Pancreas (tissue), 10 donors: ENCODE measurements around the gene MRM2. TPM values are rescaled to one million over a fixed set of nuclear protein-coding genes. Genes with fewer than 3 reads are reported as not detected.
A peak's percentile ranks its signal among the peaks of the same experiment; 100 is the strongest.

Experiments
- ATAC-seq, 4 donors: fragments of 200-7000 bp; cut with Tn5 transposase; one replicate each; pipeline versions ENCODE4 v1.8.0 to v1.9.1; 2020; ENCODE audit warnings: mild to moderate bottlenecking in 4 of 4, moderate library complexity in 4 of 4
- DNase-seq, 6 donors: peaks; one replicate each; pipeline ENCODE4 v3.0.0-alpha.2; 2020
- FAIRE-seq: peaks from 2 replicates; lab custom pipeline; 2012; peaks lifted over from hg19 to GRCh38; lab: Jason Lieb, UNC
- H3K27ac ChIP-seq, 4 donors: fragments of 200-600 bp; sonication (generic); 1 replicate in 3 of 4; 2 replicates in 1 of 4; pipeline versions ENCODE4 v1.5.0 to v1.8.0; 2020
- H3K27me3 ChIP-seq, 4 donors: fragments of 200-600 bp; one replicate each; pipeline ENCODE4 v1.8.0; 2021
- H3K36me3 ChIP-seq, 3 donors: fragments of 200-600 bp; sonication (generic) in 1 of 3; one replicate each; pipeline versions ENCODE4 v1.5.0 to v1.8.0; 2020 to 2021
- H3K4me1 ChIP-seq, 3 donors: fragments of 200-600 bp; one replicate each; pipeline ENCODE4 v1.8.0; 2021
- H3K4me3 ChIP-seq, 4 donors: fragments of 200-600 bp; sonication (generic) in 2 of 4; one replicate each; pipeline versions ENCODE4 v1.5.0 to v1.8.0; 2020 to 2021
- H3K9me3 ChIP-seq, 4 donors: fragments of 200-600 bp; one replicate each; pipeline ENCODE4 v1.8.0; 2021
- WGBS, 2 donors: extraction: QIAGEN DNeasy Blood & Tissue Kit; methylation state at CpG; one replicate each; pipeline ENCODE4 v1.1.7; 2013; 5-methylcytosine and 5-hydroxymethylcytosine counted together
- intact Hi-C, 3 donors: fragments of 100-400 bp; cut with DNase I; formaldehyde crosslinking; loops; one replicate each; pipeline versions ENCODE4 v1.11.1 to v1.14.2; 2022
- polyA plus RNA-seq, 2 donors: library from polyadenylated mRNA; stranded (reverse); fragments of 200-250 nt; gene quantifications; one replicate each; pipeline ENCODE4 v1.2.3, GENCODE V29; 2013
- total RNA-seq, 6 donors: library from RNA; stranded (reverse); fragmentation: NEBNext Ultra II Directional in 4 of 6; extraction: Animal tissue kit (Norgen Biotek cat#: 25700) in 4 of 6; gene quantifications; one replicate each; pipeline versions ENCODE4 v1.2.1 to v1.2.4, GENCODE V29; 2021 to 2023
- TF ChIP-seq, protein P1 (sequence below), 4 donors: fragments of 200-600 bp; sonication (generic) in 3 of 4; IDR thresholded peaks; one replicate each; pipeline versions ENCODE4 v1.5.0 to v1.8.0; 2021; ENCODE audit warnings: antibody characterized with exemption in 4 of 4
- donor health status: healthy with polysubstance abuse.
- donor health status: DM: no; HTN: no; CAD: no; lungs with moderate emphysema.
- donor health status: DM: no; HTN: no; CAD: no.
- donor health status: control.
- donor health status: control.
- donor health status: Bipolar disorder and iron deficiency.
- donor health status: DM: yes; HTN: yes; CAD: no.
- donor health status: DM: no; HTN: no; CAD: no.
- donor health status: DM: no; HTN: no; CAD: no.
- donor health status: DM: yes; HTN: yes; CAD: no.

The MRM2 gene
- total and polyA plus RNA-seq, 8 donors: 3.5 to 12.3 (median 7.8) TPM

DNA sequence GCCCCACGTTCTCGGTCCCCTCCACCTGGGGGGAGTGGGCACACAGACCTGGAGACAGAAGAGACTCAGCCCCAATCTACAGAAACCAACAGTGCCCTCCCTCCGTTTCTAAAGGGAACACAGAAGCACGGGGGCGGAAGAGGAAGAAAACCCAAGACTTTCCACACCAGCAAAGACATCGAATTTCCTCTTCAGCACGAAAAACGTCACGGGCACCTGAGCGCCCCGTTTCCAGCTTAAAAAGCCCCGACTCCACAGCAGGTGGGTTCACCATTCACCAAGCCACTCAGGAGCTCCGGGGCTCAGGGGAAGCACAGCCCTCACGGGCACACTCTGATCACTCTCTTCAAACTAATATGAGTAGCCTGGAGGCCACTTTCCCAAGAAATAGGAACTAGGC is 19.6 kb upstream of the MRM2 start:
- Histone ChIP-seq H3K4me3 (no peak overlapping the region), H3K36me3 (no peaks in the 10 kb centered on the region), H3K27me3 (no peaks in the 10 kb centered on the region), H3K27ac (peak overlapping the region in 1 of 4 donors; percentile 19), H3K4me1 (no peaks in the 10 kb centered on the region), H3K9me3 (no peaks in the 10 kb centered on the region)
- ATAC-seq: peak in 2 of 4 donors; percentile 22 to 62
- FAIRE-seq: no peak
- 82 to 88% methylated on average over 14 of the region's 14 CpGs for WGBS, 2 donors
- DNase-seq: no peak
- TF ChIP-seq, protein P1, sequence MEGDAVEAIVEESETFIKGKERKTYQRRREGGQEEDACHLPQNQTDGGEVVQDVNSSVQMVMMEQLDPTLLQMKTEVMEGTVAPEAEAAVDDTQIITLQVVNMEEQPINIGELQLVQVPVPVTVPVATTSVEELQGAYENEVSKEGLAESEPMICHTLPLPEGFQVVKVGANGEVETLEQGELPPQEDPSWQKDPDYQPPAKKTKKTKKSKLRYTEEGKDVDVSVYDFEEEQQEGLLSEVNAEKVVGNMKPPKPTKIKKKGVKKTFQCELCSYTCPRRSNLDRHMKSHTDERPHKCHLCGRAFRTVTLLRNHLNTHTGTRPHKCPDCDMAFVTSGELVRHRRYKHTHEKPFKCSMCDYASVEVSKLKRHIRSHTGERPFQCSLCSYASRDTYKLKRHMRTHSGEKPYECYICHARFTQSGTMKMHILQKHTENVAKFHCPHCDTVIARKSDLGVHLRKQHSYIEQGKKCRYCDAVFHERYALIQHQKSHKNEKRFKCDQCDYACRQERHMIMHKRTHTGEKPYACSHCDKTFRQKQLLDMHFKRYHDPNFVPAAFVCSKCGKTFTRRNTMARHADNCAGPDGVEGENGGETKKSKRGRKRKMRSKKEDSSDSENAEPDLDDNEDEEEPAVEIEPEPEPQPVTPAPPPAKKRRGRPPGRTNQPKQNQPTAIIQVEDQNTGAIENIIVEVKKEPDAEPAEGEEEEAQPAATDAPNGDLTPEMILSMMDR (IDR thresholded peaks at IDR 0.05): no peak
- intact Hi-C loops: no loop called here

DNA sequence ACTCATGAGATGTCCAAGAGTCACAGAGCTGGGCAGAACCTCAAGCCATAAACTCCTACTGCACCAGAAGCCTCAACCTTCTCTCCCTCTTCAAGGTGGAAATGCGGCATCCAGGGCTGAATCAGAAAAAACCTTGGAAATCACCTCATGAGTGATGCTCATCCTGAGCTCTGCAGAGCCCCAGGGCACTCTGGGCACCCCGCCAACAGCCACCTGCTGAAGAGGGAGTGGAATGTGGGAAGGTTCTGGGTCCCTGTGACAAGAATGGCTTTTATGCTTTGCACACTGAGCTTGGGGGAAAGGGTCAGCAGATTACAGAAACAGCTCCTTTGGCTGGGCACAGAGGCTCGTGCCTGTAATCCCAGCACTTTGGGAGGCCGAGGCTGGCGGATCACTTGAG is 18.8 kb upstream of the MRM2 start:
- H3K36me3 ChIP-seq: no peaks in the 10 kb centered on the region
- TF ChIP-seq, protein P1 (IDR thresholded peaks at IDR 0.05): no peak
- H3K9me3 ChIP-seq: no peaks in the 10 kb centered on the region
- intact Hi-C loops: no loop called here
- WGBS, 2 donors: 66% methylated on average over 5 of the region's 5 CpGs
- FAIRE-seq (no peak), ATAC-seq (peak in 3 of 4 donors; percentile 40 to 74 (median 45)), DNase-seq (peak in 5 of 6 donors; percentile 29 to 81 (median 62))
- no peaks in the 10 kb centered on the region for H3K4me1 ChIP-seq
- H3K27ac ChIP-seq: no peak overlapping the region
- H3K4me3 ChIP-seq: no peak overlapping the region
- H3K27me3 ChIP-seq: no peaks in the 10 kb centered on the region

DNA sequence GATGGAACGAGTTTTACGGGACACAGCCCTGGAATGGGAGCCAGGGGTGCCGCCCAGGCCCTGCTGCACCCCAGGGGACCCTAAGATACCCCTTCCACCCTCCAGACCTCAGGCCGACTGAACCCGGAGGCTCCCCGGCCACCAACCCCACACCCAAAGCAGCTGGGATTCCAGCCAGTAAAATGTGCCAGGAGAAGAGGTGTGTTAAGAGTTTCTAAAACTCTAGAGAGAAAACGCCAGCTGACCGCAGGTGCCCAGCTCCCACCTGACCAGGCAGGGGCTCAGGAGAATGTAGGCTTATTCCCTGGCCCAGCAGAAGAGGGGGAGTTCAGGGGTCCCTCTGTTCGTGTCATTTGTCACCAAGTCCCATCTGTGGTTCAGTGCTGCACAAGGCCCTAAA is 17.5 kb upstream of the MRM2 start:
- Histone ChIP-seq H3K27me3 (no peaks in the 10 kb centered on the region), H3K9me3 (no peaks in the 10 kb centered on the region), H3K4me1 (no peaks in the 10 kb centered on the region), H3K27ac (no peak overlapping the region), H3K4me3 (no peak overlapping the region), H3K36me3 (no peaks in the 10 kb centered on the region)
- WGBS, 2 donors: 88 to 89% methylated on average over 9 of the region's 9 CpGs
- TF ChIP-seq, protein P1 (IDR thresholded peaks at IDR 0.05): no peak
- no peak for ATAC-seq
- intact Hi-C loops: loop anchor here in 1 of 3 donors (10.0 kb wide), 1 partner anchor 85 kb away; no protein-coding TSS in a partner anchor
- FAIRE-seq: no peak
- no peak for DNase-seq

DNA sequence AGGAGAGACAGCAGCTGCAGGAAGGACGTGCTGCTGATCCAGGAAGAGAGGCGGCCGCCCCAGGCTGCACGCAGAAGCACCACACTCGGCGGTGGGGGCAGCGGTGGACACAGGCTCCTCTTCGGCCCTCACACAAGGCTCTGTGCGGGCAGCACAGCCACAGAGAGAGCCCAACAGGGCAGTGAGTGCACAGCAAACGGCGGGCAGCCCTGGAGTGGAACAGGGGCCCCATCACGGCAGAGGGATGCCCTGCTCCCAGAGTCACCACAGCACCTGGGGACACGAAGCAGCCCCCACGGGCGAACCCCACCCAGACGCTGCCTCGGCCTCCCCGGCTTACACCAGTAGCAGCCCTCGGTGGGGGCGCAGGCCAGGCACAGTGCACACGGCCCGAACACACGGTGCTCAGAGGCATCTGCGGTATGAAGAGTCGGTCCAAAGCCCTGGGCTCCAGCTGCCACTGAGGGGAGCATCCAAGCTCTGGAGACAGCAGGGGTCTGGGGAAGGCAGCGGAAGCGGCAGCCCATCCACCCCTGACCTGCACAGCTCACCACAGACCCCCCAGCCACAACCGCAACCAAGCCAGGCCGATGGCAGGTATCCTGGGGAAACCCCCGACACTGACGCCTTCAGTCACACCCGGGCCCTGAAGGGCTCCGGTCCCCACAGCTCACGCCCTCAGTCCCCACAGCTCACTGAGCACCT is 16.8 kb upstream of the MRM2 start:
- no peaks in the 10 kb centered on the region for H3K27me3 ChIP-seq
- ATAC-seq (no peak), DNase-seq (no peak), FAIRE-seq (no peak)
- H3K27ac ChIP-seq: no peak overlapping the region
- no peaks in the 10 kb centered on the region for H3K36me3 ChIP-seq
- no peaks in the 10 kb centered on the region for H3K4me1 ChIP-seq
- intact Hi-C loops: loop anchor here in 1 of 3 donors (10.0 kb wide), 1 partner anchor 86 kb away; no protein-coding TSS in a partner anchor
- TF ChIP-seq, protein P1 (IDR thresholded peaks at IDR 0.05): no peak
- H3K9me3 ChIP-seq: no peaks in the 10 kb centered on the region
- 94 to 96% methylated on average over 32 to 34 of the region's 34 CpGs for WGBS, 2 donors
- no peak overlapping the region for H3K4me3 ChIP-seq

DNA sequence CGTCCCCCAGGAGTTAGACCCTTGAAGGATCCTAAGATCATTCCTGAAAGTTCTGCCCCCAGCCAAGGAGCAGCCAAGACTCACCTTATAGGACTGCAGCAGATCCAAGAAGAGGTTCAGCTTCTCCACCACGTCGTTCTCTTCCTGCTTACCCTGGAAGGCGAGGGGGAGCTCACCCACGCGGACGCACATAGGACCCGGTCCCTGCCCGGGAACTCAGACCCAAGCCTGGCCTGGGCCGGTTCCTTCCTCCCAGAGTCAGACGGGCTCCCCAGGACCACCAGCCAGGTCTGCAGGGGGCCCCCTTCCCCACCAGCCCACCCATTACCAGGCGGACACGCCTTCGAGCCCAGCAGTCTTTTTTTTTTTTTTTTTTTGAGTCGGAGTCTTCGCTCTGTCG is 15.6 kb upstream of the MRM2 start:
- DNase-seq (no peak), FAIRE-seq (no peak), ATAC-seq (no peak)
- H3K27ac ChIP-seq: no peak overlapping the region
- TF ChIP-seq, protein P1 (IDR thresholded peaks at IDR 0.05): no peak
- no peaks in the 10 kb centered on the region for H3K9me3 ChIP-seq
- H3K36me3 ChIP-seq: no peaks in the 10 kb centered on the region
- no peak overlapping the region for H3K4me3 ChIP-seq
- 96% methylated on average over 17 of the region's 17 CpGs for WGBS, 2 donors
- H3K27me3 ChIP-seq: no peaks in the 10 kb centered on the region
- H3K4me1 ChIP-seq: no peaks in the 10 kb centered on the region
- intact Hi-C loops: loop anchor here in 1 of 3 donors (10.0 kb wide), 1 partner anchor 87 kb away; no protein-coding TSS in a partner anchor
